ENCODE measurements around the gene HPGD.
"Not testable (repeated sequence)": the region's sequence is repeated elsewhere in the genome, so short reads cannot be mapped to it uniquely, and the experiment has no call there.

HPGD gene

DNA sequence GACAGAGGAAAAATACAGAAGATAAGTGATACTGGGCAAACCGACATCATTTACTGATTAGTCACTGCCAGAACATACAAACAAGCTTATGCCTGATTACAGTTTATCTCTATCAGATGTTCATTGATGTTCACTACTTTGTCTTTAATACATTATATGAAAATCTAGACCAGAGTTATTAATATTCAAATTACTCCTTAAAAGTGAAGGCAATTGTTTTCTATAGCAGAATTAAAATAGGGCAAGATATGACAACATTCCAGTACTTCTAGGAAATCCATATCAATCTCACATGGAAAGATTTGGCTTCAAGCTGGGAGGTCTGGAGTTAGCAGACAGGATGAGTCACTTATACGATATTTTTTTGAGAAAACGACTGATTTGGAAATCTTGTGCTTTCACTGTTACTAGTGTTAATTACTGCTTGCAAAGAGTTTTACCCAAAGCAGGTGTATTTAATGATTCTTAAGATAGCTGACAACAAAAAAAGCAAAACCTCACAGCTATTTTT is 31.8 kb downstream of the HPGD start:
- DNase-seq (ENCODE audit: low spot score in 2 of 2) (no peak), ATAC-seq (replicated peaks; ENCODE audit: extremely low read depth, poor library complexity, severe bottlenecking) (no peak)
- H3K9me3 Mint-ChIP-seq, result no peaks in the 10 kb centered on the region
- H3K36me3 Mint-ChIP-seq (ENCODE audit: insufficient read depth), result no peaks in the 10 kb centered on the region
- H3K27me3 Mint-ChIP-seq, result no peaks in the 10 kb centered on the region
- H3K4me3 Mint-ChIP-seq, result no peak overlapping the region
- H3K27ac Mint-ChIP-seq (ENCODE audit: low read depth), result no peak overlapping the region
- H3K4me1 Mint-ChIP-seq, result no peaks in the 10 kb centered on the region

DNA sequence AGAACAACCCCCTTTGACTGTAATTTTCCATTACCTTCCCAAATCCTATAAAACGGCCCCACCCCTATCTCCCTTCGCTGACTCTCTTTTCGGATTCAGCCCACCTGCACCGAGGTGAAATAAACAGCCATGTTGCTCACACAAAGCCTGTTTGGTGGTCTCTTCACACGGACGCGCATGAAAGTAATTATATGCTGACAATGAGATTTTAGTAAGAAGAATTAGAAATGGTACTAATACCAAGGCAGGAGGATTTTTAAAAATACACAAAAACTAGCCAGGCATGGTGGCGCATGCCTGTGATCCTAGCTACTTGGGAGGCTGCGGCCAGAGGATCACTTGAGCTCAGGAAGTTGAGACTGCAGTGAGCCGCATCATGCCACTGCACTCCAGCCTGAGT is 33.9 kb downstream of the HPGD start:
- H3K4me3 Mint-ChIP-seq; H3K4me1 Mint-ChIP-seq; H3K9me3 Mint-ChIP-seq; ATAC-seq (replicated peaks; ENCODE audit: extremely low read depth, poor library complexity, severe bottlenecking); DNase-seq (ENCODE audit: low spot score in 2 of 2); H3K27ac Mint-ChIP-seq (ENCODE audit: low read depth); H3K36me3 Mint-ChIP-seq (ENCODE audit: insufficient read depth); H3K27me3 Mint-ChIP-seq: not testable (repeated sequence)

DNA sequence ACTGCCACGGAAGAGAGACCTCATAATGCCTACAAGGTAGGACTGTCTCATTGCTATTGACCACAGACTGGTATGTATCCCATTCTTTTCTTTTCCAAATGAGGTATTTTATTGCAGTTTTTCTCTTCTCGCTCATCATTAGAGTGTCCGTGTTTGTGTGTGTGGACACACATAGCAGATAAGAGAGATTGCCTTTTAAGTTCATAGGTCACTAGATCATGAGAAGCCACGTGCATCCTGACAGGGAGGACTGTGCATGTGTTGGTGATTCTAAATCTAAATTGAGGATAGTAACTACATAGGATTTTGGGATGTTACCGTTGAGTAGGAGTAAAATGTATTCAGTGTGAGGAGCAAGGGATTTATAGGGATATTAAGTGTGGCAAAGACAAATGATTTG is 37.3 kb downstream of the HPGD start:
- no peak for DNase-seq (ENCODE audit: low spot score in 2 of 2)
- Mint-ChIP-seq H3K9me3 (no peaks in the 10 kb centered on the region), H3K27ac (ENCODE audit: low read depth) (no peak overlapping the region), H3K27me3 (no peaks in the 10 kb centered on the region), H3K4me3 (no peak overlapping the region), H3K36me3 (ENCODE audit: insufficient read depth) (peaks cover 2% of the 10 kb centered on the region), H3K4me1 (no peaks in the 10 kb centered on the region)
- no peak for ATAC-seq (replicated peaks; ENCODE audit: extremely low read depth, poor library complexity, severe bottlenecking)

DNA sequence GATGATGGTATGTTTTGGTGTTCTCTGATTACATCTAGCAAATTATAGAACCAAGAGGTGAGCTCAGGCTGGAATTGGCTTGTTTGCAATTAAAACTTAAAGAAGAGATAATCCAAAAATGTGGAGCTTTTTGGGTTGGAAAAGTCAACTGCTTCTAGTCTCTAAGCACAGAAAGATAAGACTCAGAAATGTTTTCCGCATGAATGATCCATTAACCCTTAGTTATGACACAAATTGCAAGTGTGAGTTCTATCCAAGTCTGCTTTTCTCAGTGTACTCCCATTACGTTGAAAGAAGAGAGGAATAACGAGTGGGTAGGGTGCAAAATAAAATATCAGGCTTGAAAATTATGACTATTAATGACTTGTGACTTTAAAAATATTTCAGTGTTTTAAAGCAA is 38.5 kb downstream of the HPGD start:
- Mint-ChIP-seq H3K4me1 (no peaks in the 10 kb centered on the region), H3K27me3 (no peaks in the 10 kb centered on the region), H3K9me3 (no peaks in the 10 kb centered on the region), H3K4me3 (no peak overlapping the region), H3K36me3 (ENCODE audit: insufficient read depth) (peaks cover 2% of the 10 kb centered on the region), H3K27ac (ENCODE audit: low read depth) (no peak overlapping the region)
- DNase-seq (ENCODE audit: low spot score in 2 of 2) (no peak), ATAC-seq (replicated peaks; ENCODE audit: extremely low read depth, poor library complexity, severe bottlenecking) (no peak)

DNA sequence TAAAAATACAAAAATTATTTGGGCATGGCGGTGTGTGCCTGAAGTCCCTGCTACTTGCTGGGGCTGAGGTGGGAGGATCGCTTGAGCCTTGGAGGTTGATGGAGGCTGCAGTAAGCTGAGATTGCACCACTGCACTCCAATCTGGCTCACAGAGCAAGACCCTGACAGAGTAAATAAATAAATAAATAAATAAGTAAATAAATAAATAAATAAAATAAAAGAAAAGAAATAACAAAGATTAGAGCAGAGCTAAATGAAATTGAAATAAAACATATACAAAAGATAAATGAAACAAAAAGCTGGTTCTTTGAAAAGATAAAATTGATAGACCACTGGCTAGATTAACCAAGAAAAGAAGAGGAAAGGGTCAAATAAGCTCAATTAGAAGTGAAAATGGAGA is 43.1 kb downstream of the HPGD start:
- H3K4me3 Mint-ChIP-seq, result no peak overlapping the region
- H3K4me1 Mint-ChIP-seq, result no peaks in the 10 kb centered on the region
- peaks cover 2% of the 10 kb centered on the region for H3K36me3 Mint-ChIP-seq (ENCODE audit: insufficient read depth)
- ATAC-seq (replicated peaks; ENCODE audit: extremely low read depth, poor library complexity, severe bottlenecking) (no peak), DNase-seq (ENCODE audit: low spot score in 2 of 2) (no peak)
- H3K27ac Mint-ChIP-seq (ENCODE audit: low read depth), result no peak overlapping the region
- peaks cover 6% of the 10 kb centered on the region for H3K9me3 Mint-ChIP-seq
- no peaks in the 10 kb centered on the region for H3K27me3 Mint-ChIP-seq

DNA sequence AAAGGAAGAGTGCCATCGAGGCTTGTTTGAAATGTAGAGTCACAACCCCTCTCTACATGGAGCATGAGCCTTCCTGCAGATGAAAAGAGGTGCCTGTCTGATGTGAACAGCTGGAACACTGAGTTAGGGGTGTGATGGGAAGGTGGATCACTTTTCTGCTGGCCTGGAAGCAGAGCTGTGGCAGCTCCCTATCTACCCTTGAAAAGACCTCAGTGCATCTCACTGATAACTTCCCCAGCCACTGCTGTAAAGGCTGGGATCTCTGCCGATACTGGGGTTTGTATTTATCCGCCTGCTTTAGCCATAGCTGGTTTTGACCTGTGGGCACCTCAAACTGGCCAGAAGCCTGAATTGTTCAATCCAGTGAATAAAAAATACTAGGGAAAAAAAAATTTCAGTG is 46.8 kb downstream of the HPGD start:
- peaks cover 2% of the 10 kb centered on the region for H3K36me3 Mint-ChIP-seq (ENCODE audit: insufficient read depth)
- H3K4me3 Mint-ChIP-seq, result no peak overlapping the region
- no peak for DNase-seq (ENCODE audit: low spot score in 2 of 2)

DNA sequence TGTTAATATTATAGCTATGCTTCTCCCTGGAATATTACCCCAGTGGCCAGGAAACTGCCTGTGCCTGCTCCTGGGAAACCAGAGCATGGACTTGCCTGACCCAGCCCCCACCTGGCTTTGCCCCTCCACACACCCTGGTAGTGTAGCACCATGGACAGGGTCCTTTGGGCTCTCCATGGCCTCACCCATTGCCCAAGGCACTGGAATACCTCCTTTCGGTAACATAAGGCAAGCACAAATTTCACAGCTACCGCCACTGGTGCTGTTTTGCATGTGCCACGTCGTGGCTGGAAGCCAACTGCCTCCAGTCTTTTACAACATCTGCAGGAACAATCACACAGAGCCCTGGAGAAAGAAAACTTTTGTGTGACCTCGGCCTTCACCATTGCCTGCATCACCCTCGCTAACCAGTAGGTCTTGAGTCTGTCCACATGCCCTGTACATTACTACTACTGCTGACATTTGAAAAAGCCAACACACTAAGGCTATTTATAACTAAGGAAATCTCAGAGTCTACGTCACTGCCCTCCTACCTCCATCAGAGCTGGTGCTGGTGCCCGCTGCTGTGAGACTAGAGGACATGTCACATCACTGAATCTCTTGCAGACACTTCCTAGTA is 47.7 kb downstream of the HPGD start:
- H3K9me3 Mint-ChIP-seq, result peaks cover 8% of the 10 kb centered on the region
- peaks cover under 1% of the 10 kb centered on the region for H3K36me3 Mint-ChIP-seq (ENCODE audit: insufficient read depth)
- H3K4me1 Mint-ChIP-seq, result no peaks in the 10 kb centered on the region
- H3K27ac Mint-ChIP-seq (ENCODE audit: low read depth), result no peak overlapping the region
- ATAC-seq (replicated peaks; ENCODE audit: extremely low read depth, poor library complexity, severe bottlenecking) (no peak), DNase-seq (ENCODE audit: low spot score in 2 of 2) (no peak)
- no peaks in the 10 kb centered on the region for H3K27me3 Mint-ChIP-seq
- H3K4me3 Mint-ChIP-seq, result no peak overlapping the region

More for the DNA sequence above, 46.8 kb downstream of the HPGD start:
- Mint-ChIP-seq H3K27ac (ENCODE audit: low read depth) (no peak overlapping the region), H3K4me1 (no peaks in the 10 kb centered on the region), H3K9me3 (peaks cover 6% of the 10 kb centered on the region), H3K27me3 (no peaks in the 10 kb centered on the region)
- ATAC-seq (replicated peaks; ENCODE audit: extremely low read depth, poor library complexity, severe bottlenecking), result no peak

DNA sequence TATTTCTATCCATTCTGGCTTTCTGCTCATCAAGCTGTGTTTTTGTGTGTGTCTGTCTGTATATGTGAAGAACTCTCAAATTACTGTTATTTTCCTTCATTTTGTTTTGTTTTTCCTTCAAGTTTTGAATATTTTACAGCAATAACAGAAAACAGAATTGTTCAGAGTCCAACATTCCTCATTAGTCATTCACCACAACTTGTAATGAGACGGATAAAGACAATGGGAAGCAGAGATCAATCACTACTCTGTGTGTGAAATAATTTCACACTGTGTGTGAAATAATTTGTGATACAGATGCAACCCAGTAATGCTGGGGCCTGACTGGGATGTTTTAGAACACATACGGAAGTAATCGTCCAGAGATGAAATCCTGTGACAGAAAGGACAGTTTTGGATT is 55.2 kb downstream of the HPGD start:
- Mint-ChIP-seq H3K27ac (ENCODE audit: low read depth) (no peak overlapping the region), H3K27me3 (no peaks in the 10 kb centered on the region), H3K9me3 (peaks cover 12% of the 10 kb centered on the region), H3K36me3 (ENCODE audit: insufficient read depth) (peaks cover 4% of the 10 kb centered on the region), H3K4me1 (no peaks in the 10 kb centered on the region), H3K4me3 (no peak overlapping the region)
- ATAC-seq (replicated peaks; ENCODE audit: extremely low read depth, poor library complexity, severe bottlenecking) (no peak), DNase-seq (ENCODE audit: low spot score in 2 of 2) (no peak)

DNA sequence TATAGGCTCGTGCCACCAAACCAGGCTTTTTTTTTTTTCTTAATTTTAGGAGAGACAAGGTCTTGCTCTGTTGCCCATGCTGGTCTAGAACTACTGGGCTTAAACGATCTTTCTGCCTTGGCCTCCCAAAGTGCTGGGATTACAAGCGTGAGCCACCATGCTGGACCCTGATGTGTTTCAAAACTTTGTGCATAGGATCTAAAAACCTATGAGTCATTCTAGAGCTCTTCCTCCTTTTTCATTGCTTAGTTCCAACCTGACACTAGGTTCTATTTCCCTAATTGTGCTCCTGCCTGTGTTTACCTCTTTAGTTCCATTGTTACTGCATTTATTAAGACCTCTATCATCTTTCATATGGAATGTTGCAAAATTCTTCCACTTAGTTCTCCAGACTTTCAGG is 57.3 kb downstream of the HPGD start:
- ATAC-seq (replicated peaks; ENCODE audit: extremely low read depth, poor library complexity, severe bottlenecking), result no peak
- no peak overlapping the region for H3K4me3 Mint-ChIP-seq
- no peak for DNase-seq (ENCODE audit: low spot score in 2 of 2)

DNA sequence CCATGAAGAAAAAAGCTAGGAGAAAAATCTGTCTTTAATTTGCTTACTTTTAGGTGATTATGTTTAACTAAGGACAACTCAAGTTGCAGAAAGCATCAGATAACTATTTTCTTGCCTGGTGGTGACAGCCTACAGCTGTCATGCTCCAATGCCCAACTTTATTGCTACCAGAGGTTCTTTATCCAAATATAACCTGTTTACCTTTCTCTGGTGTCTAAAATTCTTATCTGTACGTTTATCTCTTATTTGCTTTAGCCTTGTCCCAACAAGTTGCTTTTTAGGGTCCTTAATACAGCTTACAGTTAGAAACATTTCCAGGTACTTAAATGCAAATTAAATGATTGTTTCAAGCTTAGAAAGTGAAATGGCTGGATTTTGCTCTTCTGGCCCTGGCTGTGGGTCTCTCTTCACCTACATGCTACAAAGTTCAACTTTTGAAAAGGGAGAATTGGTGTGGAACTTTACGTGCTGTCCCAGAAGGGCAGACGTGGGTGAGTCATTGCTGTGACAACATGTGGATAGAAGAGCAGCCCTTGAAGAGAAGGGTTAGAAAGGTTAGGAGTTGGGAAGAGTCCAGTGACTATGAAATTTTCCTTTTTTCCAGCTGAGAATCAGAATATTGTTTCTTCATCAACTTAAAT is 60.7 kb downstream of the HPGD start:
- H3K4me1 Mint-ChIP-seq, result no peaks in the 10 kb centered on the region
- peaks cover 3% of the 10 kb centered on the region for H3K36me3 Mint-ChIP-seq (ENCODE audit: insufficient read depth)
- no peak for ATAC-seq (replicated peaks; ENCODE audit: extremely low read depth, poor library complexity, severe bottlenecking)
- H3K9me3 Mint-ChIP-seq, result peaks cover 12% of the 10 kb centered on the region
- H3K27ac Mint-ChIP-seq (ENCODE audit: low read depth), result no peak overlapping the region
- H3K4me3 Mint-ChIP-seq, result no peak overlapping the region
- H3K27me3 Mint-ChIP-seq, result no peaks in the 10 kb centered on the region
- DNase-seq (ENCODE audit: low spot score in 2 of 2), result no peak

More for the DNA sequence above, 57.3 kb downstream of the HPGD start:
- Mint-ChIP-seq H3K36me3 (ENCODE audit: insufficient read depth) (peaks cover 4% of the 10 kb centered on the region), H3K4me1 (no peaks in the 10 kb centered on the region), H3K9me3 (peaks cover 13% of the 10 kb centered on the region), H3K27ac (ENCODE audit: low read depth) (no peak overlapping the region), H3K27me3 (no peaks in the 10 kb centered on the region)

DNA sequence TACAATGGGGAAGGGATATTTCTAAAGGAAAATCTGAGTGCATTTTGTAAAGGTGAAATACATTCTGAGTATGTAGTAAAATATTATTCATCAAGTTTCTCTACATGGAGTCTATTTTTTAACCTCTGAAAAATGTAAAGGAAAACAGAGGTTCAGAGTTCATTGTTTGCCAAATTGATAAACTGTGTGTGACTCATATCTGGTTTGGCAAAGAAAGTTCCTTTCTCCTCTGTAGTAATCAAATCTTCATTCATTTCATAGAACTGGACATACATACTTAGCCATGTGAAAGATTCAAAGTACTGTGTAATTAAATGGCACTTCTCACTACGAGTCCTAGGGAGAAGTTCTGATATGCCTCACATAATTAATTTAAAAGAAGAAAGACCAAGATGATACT is 61.6 kb downstream of the HPGD start:
- no peak overlapping the region for H3K4me3 Mint-ChIP-seq
- DNase-seq (ENCODE audit: low spot score in 2 of 2) (no peak), ATAC-seq (replicated peaks; ENCODE audit: extremely low read depth, poor library complexity, severe bottlenecking) (no peak)
- no peaks in the 10 kb centered on the region for H3K27me3 Mint-ChIP-seq
- peaks cover 3% of the 10 kb centered on the region for H3K36me3 Mint-ChIP-seq (ENCODE audit: insufficient read depth)
- no peak overlapping the region for H3K27ac Mint-ChIP-seq (ENCODE audit: low read depth)
- peaks cover 12% of the 10 kb centered on the region for H3K9me3 Mint-ChIP-seq
- no peaks in the 10 kb centered on the region for H3K4me1 Mint-ChIP-seq

DNA sequence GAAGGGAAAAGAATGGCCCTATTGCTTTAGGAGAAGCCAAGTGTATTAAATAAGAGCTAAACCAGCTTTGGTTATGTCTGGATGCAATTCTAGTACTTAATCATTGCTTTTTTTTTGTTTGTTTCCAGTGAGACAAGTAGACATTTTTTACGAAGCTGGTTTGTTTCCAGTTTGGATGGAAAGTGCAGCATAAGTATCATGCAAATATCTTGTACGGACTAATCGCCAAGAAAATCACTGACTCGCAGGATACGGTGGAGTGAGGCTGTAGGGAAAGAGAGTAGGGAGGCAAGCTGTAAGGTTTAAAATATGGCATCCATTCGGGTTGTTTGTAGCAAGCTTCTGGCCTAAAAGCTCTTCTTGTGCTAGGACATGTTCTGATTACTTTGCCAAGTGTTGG is 64.8 kb downstream of the HPGD start:
- H3K4me3 Mint-ChIP-seq, result no peak overlapping the region
- ATAC-seq (replicated peaks; ENCODE audit: extremely low read depth, poor library complexity, severe bottlenecking) (no peak), DNase-seq (ENCODE audit: low spot score in 2 of 2) (no peak)
- no peaks in the 10 kb centered on the region for H3K4me1 Mint-ChIP-seq
- peaks cover 5% of the 10 kb centered on the region for H3K9me3 Mint-ChIP-seq
- H3K27ac Mint-ChIP-seq (ENCODE audit: low read depth), result no peak overlapping the region
- no peaks in the 10 kb centered on the region for H3K36me3 Mint-ChIP-seq (ENCODE audit: insufficient read depth)
- no peaks in the 10 kb centered on the region for H3K27me3 Mint-ChIP-seq

DNA sequence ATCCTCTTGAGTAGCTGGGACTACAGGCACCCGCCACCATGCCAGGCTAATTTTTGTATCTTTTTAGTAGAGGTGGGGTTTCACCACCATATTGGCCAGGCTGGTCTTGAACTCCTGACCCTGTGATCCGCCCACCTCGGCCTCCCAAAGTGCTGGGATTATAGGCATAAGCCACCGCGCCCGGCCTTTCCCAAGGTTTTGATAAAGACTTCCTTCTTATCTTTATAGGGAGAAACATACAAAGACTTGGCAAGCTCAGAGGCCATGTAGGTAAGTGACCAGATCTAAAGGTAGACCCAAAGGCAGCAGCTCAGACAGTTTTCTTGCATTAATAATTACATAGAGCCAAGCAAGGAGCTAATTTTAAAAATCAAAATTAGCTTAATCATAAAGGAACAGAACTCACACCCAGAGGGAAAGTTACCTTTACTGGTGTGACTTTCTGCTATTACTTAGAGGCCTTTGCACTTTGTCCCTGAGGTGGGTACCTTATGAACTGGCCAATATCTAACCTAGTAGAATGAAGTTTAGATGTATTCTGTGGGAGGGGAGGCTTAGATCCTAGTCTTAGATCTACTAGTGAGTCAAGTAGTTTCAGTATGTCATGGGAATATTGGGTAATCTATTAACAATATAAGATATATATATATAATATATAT is 67.3 kb downstream of the HPGD start:
- no peaks in the 10 kb centered on the region for H3K4me1 Mint-ChIP-seq
- no peak overlapping the region for H3K27ac Mint-ChIP-seq (ENCODE audit: low read depth)
- ATAC-seq (replicated peaks; ENCODE audit: extremely low read depth, poor library complexity, severe bottlenecking), result no peak
- H3K4me3 Mint-ChIP-seq, result no peak overlapping the region
- no peaks in the 10 kb centered on the region for H3K27me3 Mint-ChIP-seq
- no peak for DNase-seq (ENCODE audit: low spot score in 2 of 2)
- H3K36me3 Mint-ChIP-seq (ENCODE audit: insufficient read depth), result no peaks in the 10 kb centered on the region
- peaks cover 4% of the 10 kb centered on the region for H3K9me3 Mint-ChIP-seq

Data from central memory CD8-positive, alpha-beta T cell (primary cell).